Measurements from ENCODE around the gene FAM168A. TPM values are rescaled to one million over a fixed set of nuclear protein-coding genes. Genes with fewer than 3 reads are reported as not detected.

Gene FAM168A
- total and polyA plus RNA-seq, 4 donors: 4.8 to 14.6 (median 9.1) TPM

GRCh38 chr11:73570415-73571114, 27.3 kb downstream of the FAM168A start:
- Histone ChIP-seq H3K27ac (ENCODE audit: low read depth in 1 of 2, low read length in 2 of 2) (no peak overlapping the region), H3K36me3 (ENCODE audit: control insufficient read depth in 4 of 4, insufficient read depth in 3 of 4, low read depth in 1 of 4, low read length in 3 of 4) (no peaks in the 10 kb centered on the region), H3K9me3 (ENCODE audit: control insufficient read depth in 4 of 4, low read length in 3 of 4) (no peaks in the 10 kb centered on the region), H3K4me1 (ENCODE audit: control insufficient read depth in 4 of 4, insufficient read depth in 4 of 4, low read length in 3 of 4) (no peaks in the 10 kb centered on the region), H3K9ac (ENCODE audit: low read depth in 1 of 2, low read length in 2 of 2) (no peak overlapping the region), H3K27me3 (ENCODE audit: control insufficient read depth in 4 of 4, insufficient read depth in 4 of 4, low read length in 3 of 4) (no peaks in the 10 kb centered on the region), H3K4me3 (ENCODE audit: low read depth in 1 of 3, low read length in 3 of 3) (no peak overlapping the region)
- no peak for DNase-seq (ENCODE audit: low spot score)
- TF ChIP-seq NR2F2 (IDR thresholded peaks at IDR 0.05) (no peak), ATF3 (IDR thresholded peaks at IDR 0.05) (no peak), TAF1 (conservative IDR thresholded peaks at IDR 0.05) (no peak), RXRA (IDR thresholded peaks at IDR 0.05) (no peak), FOXA1 (IDR thresholded peaks at IDR 0.05) (no peak), HNF4A (conservative IDR thresholded peaks at IDR 0.05) (no peak), EGR1 (IDR thresholded peaks at IDR 0.05; ENCODE audit: low read depth in 2 of 2) (no peak)
- WGBS: 94% methylated on average over 1 of the region's 1 CpG

- Histone ChIP-seq H3K36me3 (ENCODE audit: control insufficient read depth in 4 of 4, insufficient read depth in 3 of 4, low read depth in 1 of 4, low read length in 3 of 4) (no peaks in the 10 kb centered on the region), H3K4me1 (ENCODE audit: control insufficient read depth in 4 of 4, insufficient read depth in 4 of 4, low read length in 3 of 4) (no peaks in the 10 kb centered on the region), H3K9me3 (ENCODE audit: control insufficient read depth in 4 of 4, low read length in 3 of 4) (no peaks in the 10 kb centered on the region), H3K9ac (ENCODE audit: low read depth in 1 of 2, low read length in 2 of 2) (no peak overlapping the region), H3K27ac (ENCODE audit: low read depth in 1 of 2, low read length in 2 of 2) (no peak overlapping the region), H3K27me3 (ENCODE audit: control insufficient read depth in 4 of 4, insufficient read depth in 4 of 4, low read length in 3 of 4) (no peaks in the 10 kb centered on the region), H3K4me3 (ENCODE audit: low read depth in 1 of 3, low read length in 3 of 3) (no peak overlapping the region)
- WGBS: 87% methylated on average over 8 of the region's 8 CpGs
- DNase-seq (ENCODE audit: low spot score): no peak
- TF ChIP-seq HNF4A (conservative IDR thresholded peaks at IDR 0.05) (no peak), RAD21 (IDR thresholded peaks at IDR 0.05) (no peak), FOXA1 (IDR thresholded peaks at IDR 0.05) (no peak), GABPA (IDR thresholded peaks at IDR 0.05 in 1 of 2, conservative IDR thresholded peaks at IDR 0.05 in 1 of 2) (no peak), TAF1 (conservative IDR thresholded peaks at IDR 0.05) (no peak), NR2F2 (IDR thresholded peaks at IDR 0.05) (no peak), HNF4G (IDR thresholded peaks at IDR 0.05) (no peak), ATF3 (IDR thresholded peaks at IDR 0.05) (no peak), YY1 (IDR thresholded peaks at IDR 0.05) (no peak), FOXA2 (IDR thresholded peaks at IDR 0.05) (no peak), JUND (IDR thresholded peaks at IDR 0.05) (no peak), EGR1 (IDR thresholded peaks at IDR 0.05; ENCODE audit: low read depth in 2 of 2) (no peak), SP1 (IDR thresholded peaks at IDR 0.05) (no peak), MAX (IDR thresholded peaks at IDR 0.05) (no peak), RXRA (IDR thresholded peaks at IDR 0.05) (no peak), REST (IDR thresholded peaks at IDR 0.05) (no peak)
- TF ChIP-seq, protein P1, sequence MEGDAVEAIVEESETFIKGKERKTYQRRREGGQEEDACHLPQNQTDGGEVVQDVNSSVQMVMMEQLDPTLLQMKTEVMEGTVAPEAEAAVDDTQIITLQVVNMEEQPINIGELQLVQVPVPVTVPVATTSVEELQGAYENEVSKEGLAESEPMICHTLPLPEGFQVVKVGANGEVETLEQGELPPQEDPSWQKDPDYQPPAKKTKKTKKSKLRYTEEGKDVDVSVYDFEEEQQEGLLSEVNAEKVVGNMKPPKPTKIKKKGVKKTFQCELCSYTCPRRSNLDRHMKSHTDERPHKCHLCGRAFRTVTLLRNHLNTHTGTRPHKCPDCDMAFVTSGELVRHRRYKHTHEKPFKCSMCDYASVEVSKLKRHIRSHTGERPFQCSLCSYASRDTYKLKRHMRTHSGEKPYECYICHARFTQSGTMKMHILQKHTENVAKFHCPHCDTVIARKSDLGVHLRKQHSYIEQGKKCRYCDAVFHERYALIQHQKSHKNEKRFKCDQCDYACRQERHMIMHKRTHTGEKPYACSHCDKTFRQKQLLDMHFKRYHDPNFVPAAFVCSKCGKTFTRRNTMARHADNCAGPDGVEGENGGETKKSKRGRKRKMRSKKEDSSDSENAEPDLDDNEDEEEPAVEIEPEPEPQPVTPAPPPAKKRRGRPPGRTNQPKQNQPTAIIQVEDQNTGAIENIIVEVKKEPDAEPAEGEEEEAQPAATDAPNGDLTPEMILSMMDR (IDR thresholded peaks at IDR 0.05; ENCODE audit: low read depth, low read length, missing input control): no peak
- TF ChIP-seq, protein P2, sequence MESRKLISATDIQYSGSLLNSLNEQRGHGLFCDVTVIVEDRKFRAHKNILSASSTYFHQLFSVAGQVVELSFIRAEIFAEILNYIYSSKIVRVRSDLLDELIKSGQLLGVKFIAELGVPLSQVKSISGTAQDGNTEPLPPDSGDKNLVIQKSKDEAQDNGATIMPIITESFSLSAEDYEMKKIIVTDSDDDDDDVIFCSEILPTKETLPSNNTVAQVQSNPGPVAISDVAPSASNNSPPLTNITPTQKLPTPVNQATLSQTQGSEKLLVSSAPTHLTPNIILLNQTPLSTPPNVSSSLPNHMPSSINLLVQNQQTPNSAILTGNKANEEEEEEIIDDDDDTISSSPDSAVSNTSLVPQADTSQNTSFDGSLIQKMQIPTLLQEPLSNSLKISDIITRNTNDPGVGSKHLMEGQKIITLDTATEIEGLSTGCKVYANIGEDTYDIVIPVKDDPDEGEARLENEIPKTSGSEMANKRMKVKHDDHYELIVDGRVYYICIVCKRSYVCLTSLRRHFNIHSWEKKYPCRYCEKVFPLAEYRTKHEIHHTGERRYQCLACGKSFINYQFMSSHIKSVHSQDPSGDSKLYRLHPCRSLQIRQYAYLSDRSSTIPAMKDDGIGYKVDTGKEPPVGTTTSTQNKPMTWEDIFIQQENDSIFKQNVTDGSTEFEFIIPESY (IDR thresholded peaks at IDR 0.05): no peak
Measured at GRCh38 chr11:73566977-73567755, 30.7 kb downstream of the FAM168A start.

Data from liver (tissue), 9 donors.